Heart left ventricle (tissue), 16 donors: ENCODE measurements around the gene KERA. TPM values are rescaled to one million over a fixed set of nuclear protein-coding genes. Genes with fewer than 3 reads are reported as not detected.

Experiments used
- ATAC-seq, 4 donors: fragments of 200-7000 bp; cut with Tn5 transposase; one replicate each; pipeline ENCODE4 v1.9.1; 2020 to 2022; ENCODE audit warnings: moderate library complexity in 4 of 4, mild to moderate bottlenecking in 3 of 4, moderate number of reproducible peaks in 1 of 4
- DNase-seq, 5 donors: peaks; one replicate each; pipeline ENCODE4 v3.0.0-alpha.2; 2020
- H3K27ac ChIP-seq, 12 donors: fragments of 200-600 bp; sonication (generic) in 4 of 12; one replicate each; pipeline versions ENCODE4 v1.5.0 to v1.8.0; 2016 to 2022; ENCODE audit warnings: mild to moderate bottlenecking in 2 of 12
- H3K27me3 ChIP-seq, 9 donors: fragments of 200-600 bp; sonication (generic) in 2 of 9; one replicate each; pipeline versions ENCODE4 v1.5.1 to v1.8.0; 2016 to 2022; ENCODE audit warnings: mild to moderate bottlenecking in 3 of 9
- H3K36me3 ChIP-seq, 9 donors: fragments of 200-600 bp; sonication (generic) in 2 of 9; one replicate each; pipeline versions ENCODE4 v1.5.0 to v1.8.0; 2018 to 2022; ENCODE audit warnings: mild to moderate bottlenecking in 2 of 9
- H3K4me1 ChIP-seq, 12 donors: fragments of 200-600 bp; sonication (generic) in 4 of 12; one replicate each; pipeline versions ENCODE4 v1.5.0 to v1.8.0; 2016 to 2022; ENCODE audit warnings: mild to moderate bottlenecking in 3 of 12
- H3K4me3 ChIP-seq, 12 donors: fragments of 200-600 bp; sonication (generic) in 4 of 12; one replicate each; pipeline versions ENCODE4 v1.5.0 to v1.8.0; 2017 to 2022; ENCODE audit warnings: mild to moderate bottlenecking in 9 of 12, moderate library complexity in 4 of 12
- H3K9me3 ChIP-seq, 12 donors: fragments of 200-600 bp; sonication (generic) in 4 of 12; one replicate each; pipeline versions ENCODE4 v1.5.0 to v1.8.0; 2016 to 2022; ENCODE audit warnings: mild to moderate bottlenecking in 1 of 12
- CTCF ChIP-seq, 12 donors: fragments of 200-600 bp; sonication (generic) in 4 of 12; IDR thresholded peaks; one replicate each; pipeline versions ENCODE4 v1.5.0 to v1.8.0; 2018 to 2022; ENCODE audit warnings: antibody characterized with exemption in 12 of 12, mild to moderate bottlenecking in 5 of 12
- POLR2A ChIP-seq, 2 donors: fragments of 450-650 bp; IDR thresholded peaks; one replicate each; pipeline ENCODE4 v1.6.1; 2017; ENCODE audit warnings: antibody characterized with exemption in 2 of 2, mild to moderate bottlenecking in 2 of 2, moderate library complexity in 2 of 2
- WGBS, 4 donors: extraction: QIAGEN DNeasy Blood & Tissue Kit in 2 of 4; methylation state at CpG; one replicate each; pipeline versions ENCODE4 v1.1.5 to v1.1.7; 2013 to 2018; 5-methylcytosine and 5-hydroxymethylcytosine counted together
- intact Hi-C, 10 donors: fragments of 100-400 bp; cut with DNase I; formaldehyde crosslinking; loops; one replicate each; pipeline versions ENCODE4 v1.11.1 to v1.14.2; 2022
- polyA plus RNA-seq, 2 donors: library from polyadenylated mRNA; stranded (reverse); fragments of 200-250 nt; gene quantifications; one replicate each; pipeline ENCODE4 v1.2.3, GENCODE V29; 2013
- total RNA-seq, 9 donors: library from RNA; depleted of rRNA in 2 of 9; stranded (reverse); fragments of >200 nt in 2 of 9; fragmentation: NEBNext Ultra II Directional in 3 of 9; extraction: Animal tissue kit (Norgen Biotek cat#: 25700) in 3 of 9; gene quantifications; one replicate each; pipeline versions ENCODE4 v1.1.0 to v1.2.4, GENCODE V29; 2016 to 2023
- donor health status: ischemic (EF 13 %, LVEDD 7.1; RV severe dilation, severe dysfunction).
- donor health status: healthy with polysubstance abuse.
- donor health status: DM: no; HTN: yes; CAD: no.
- donor health status: DM: no; HTN: no; CAD: no.
- donor health status: ischemic (EF 25% LVEDD 6.9; RV normal size, moderate dysfunction).
- donor health status: ischemic (EF 25% LVEDD 5.7; RV mildly dilated, moderate dysfunction).
- donor health status: healthy.
- donor health status: DM: yes; HTN: yes; CAD: no.
- donor health status: ischemic (EF 35%, LVEDD 5.7; RV mildly dilated, moderate dysfunction).
- donor health status: nonischemic (EF 11% LVEDD 7.7; RV severe dilation, severe dysfunction).
- donor health status: DM: yes; HTN: yes; CAD: no.
- donor health status: PGD.
- donor health status: ischemic (EF 29% LVEDD 5.4; RV normal size, mild dysfunction).
- donor health status: nonischemic (EF 23%, LVEDD 6.1; RV moderate dilation, normal function).

The KERA gene
- total and polyA plus RNA-seq, 11 donors: not detected

- intact Hi-C loops: loop anchor here in 1 of 10 donors (10.0 kb wide), 1 partner anchor 59 kb away; no protein-coding TSS in a partner anchor
- no peaks in the 10 kb centered on the region for H3K36me3 ChIP-seq
- DNase-seq (no peak), ATAC-seq (no peak)
- no peaks in the 10 kb centered on the region for H3K9me3 ChIP-seq
- no peaks in the 10 kb centered on the region for H3K27me3 ChIP-seq
- H3K4me3 ChIP-seq: no peak overlapping the region
- 92 to 95% (median 93%) methylated on average over 3 of the region's 3 CpGs for WGBS, 4 donors
- no peaks in the 10 kb centered on the region for H3K4me1 ChIP-seq
- TF ChIP-seq POLR2A (IDR thresholded peaks at IDR 0.05): no peak
- TF ChIP-seq CTCF (IDR thresholded peaks at IDR 0.05): no peak
- no peak overlapping the region for H3K27ac ChIP-seq
Measured at GRCh38 chr12:91065396-91065795, 7.6 kb upstream of the KERA start.

DNA sequence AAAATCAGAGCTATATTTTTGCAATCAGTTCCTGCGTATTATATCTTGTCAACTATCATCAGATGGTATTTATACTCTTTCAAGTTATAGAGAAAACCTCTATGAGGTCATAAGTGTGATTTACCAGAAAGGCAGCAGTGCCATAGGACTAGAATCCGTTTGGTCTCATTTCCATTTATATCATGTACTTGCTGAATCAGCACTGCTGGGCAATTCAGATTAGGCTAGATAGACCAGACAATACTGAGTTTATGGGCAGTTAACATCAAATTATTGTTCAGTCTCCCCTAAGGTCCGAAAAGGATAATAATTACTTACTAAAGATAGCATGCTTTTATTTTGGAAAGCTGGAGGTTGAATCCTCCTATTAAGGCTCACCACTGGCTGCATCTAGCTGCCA, 6.8 kb upstream of the KERA start:
- DNase-seq (no peak), ATAC-seq (no peak)
- no peak overlapping the region for H3K27ac ChIP-seq
- TF ChIP-seq POLR2A (IDR thresholded peaks at IDR 0.05) (no peak), CTCF (IDR thresholded peaks at IDR 0.05) (no peak)
- no peaks in the 10 kb centered on the region for H3K9me3 ChIP-seq
- no peaks in the 10 kb centered on the region for H3K27me3 ChIP-seq
- H3K4me3 ChIP-seq: no peak overlapping the region
- H3K36me3 ChIP-seq: no peaks in the 10 kb centered on the region
- WGBS, 4 donors: 74 to 92% (median 84%) methylated on average over 3 of the region's 3 CpGs
- no peaks in the 10 kb centered on the region for H3K4me1 ChIP-seq
- intact Hi-C loops: loop anchor here in 1 of 10 donors (10.0 kb wide), 1 partner anchor 60 kb away; no protein-coding TSS in a partner anchor

DNA sequence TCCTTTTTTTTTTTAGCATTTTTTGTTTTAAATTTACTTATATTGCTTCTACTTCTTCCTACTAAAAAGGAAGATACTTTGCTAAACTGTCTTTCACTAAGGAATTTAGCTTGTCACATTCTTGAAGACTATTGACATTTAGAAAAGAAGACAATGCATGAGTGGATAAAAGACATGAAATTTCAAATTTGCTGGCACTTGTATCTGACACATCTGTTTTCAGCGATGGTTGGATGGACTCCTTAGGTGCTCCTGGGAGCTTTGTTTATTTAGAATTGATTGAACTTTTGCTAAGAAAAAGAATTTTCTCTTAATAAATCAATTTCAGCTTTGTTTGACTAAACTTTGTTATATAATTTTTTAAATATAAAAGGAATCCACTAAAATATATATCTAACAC, 3.3 kb upstream of the KERA start:
- DNase-seq (no peak), ATAC-seq (no peak)
- peaks cover 0 to 4% (median 0%) of the 10 kb centered on the region in 12 donors for H3K4me1 ChIP-seq
- H3K27ac ChIP-seq: no peak overlapping the region
- no peak overlapping the region for H3K4me3 ChIP-seq
- TF ChIP-seq CTCF (IDR thresholded peaks at IDR 0.05) (no peak), POLR2A (IDR thresholded peaks at IDR 0.05) (no peak)
- no peaks in the 10 kb centered on the region for H3K9me3 ChIP-seq
- 79 to 89% (median 82%) methylated on average over 1 of the region's 1 CpG for WGBS, 4 donors
- H3K36me3 ChIP-seq: no peaks in the 10 kb centered on the region
- no peaks in the 10 kb centered on the region for H3K27me3 ChIP-seq
- intact Hi-C loops: loop anchor here in 1 of 10 donors (10.0 kb wide), 1 partner anchor 64 kb away; no protein-coding TSS in a partner anchor

- H3K36me3 ChIP-seq: no peaks in the 10 kb centered on the region
- intact Hi-C loops: no loop called here
- H3K4me1 ChIP-seq: peaks cover 0 to 6% (median 0%) of the 10 kb centered on the region in 12 donors
- H3K9me3 ChIP-seq: no peaks in the 10 kb centered on the region
- no peak for TF ChIP-seq CTCF (IDR thresholded peaks at IDR 0.05)
- TF ChIP-seq POLR2A (IDR thresholded peaks at IDR 0.05): no peak
- H3K27me3 ChIP-seq: no peaks in the 10 kb centered on the region
- no peak overlapping the region for H3K4me3 ChIP-seq
- no peak for ATAC-seq
- H3K27ac ChIP-seq: no peak overlapping the region
- no peak for DNase-seq
Measured at GRCh38 chr12:91059211-91059610, 1.4 kb upstream of the KERA start.
